GM13976 (cell line): ENCODE results near the gene DTX4.

ENCODE experiments used
- DNase-seq: peaks from one replicate; pipeline ENCODE4 v3.0.0; 2012; ENCODE audit warnings: low spot score
- in situ Hi-C: fragments of 300-500 bp; cut with MboI; formaldehyde crosslinking; loops from one replicate; pipeline ENCODE4 v1.12.0; 2022; ENCODE audit warnings: low sequenced_read_pairs, mixed read lengths, inconsistent platforms; ENCODE audit not compliant: unreplicated experiment
- TF ChIP-seq, protein P1 (sequence below): IDR thresholded peaks from 2 replicates; pipeline ENCODE4 v1.5.1; 2012; ENCODE audit warnings: borderline replicate concordance, mild to moderate bottlenecking; ENCODE audit not compliant: insufficient read depth; ENCODE audit errors: extremely low read depth, missing control alignments, control extremely low read depth

Gene DTX4

DNA sequence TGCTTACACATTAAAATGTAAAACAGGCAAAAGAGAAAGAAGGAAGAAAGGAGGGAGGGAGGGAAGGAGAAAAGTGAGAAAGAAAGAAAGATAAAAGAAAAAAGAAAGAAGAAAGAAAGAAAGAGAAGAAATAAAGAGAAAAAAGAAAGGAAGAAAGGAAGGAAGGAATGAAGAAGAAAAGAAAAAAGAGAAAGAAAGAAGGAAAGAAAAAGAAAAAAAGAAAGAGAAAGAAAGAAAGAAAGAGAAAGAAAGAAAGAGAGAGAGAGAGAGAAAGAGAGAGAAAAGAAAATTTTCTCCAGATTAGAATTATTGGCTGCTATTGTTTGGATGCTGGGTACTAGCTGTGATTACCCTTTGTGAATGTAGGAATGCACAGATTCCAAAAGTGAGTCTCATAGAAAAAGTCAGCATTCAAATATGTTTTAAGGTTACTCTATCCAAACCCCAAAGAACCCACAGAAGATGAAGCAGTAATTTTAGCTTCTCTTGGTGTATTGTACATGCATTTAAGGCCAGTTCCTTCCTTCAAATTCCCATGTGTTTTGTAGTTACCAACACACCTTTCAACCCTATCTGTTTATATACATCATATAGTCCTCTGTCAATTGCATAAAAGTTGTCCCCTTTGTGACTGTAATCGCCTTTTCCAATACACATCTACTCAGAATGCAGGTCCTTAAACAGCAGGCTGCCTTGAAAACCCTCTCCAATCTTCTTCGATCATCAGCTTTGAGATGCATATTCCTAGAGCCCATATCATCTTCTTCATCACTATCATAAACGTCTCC lies 30.1 kb upstream of the DTX4 start:
- TF ChIP-seq, protein P1, sequence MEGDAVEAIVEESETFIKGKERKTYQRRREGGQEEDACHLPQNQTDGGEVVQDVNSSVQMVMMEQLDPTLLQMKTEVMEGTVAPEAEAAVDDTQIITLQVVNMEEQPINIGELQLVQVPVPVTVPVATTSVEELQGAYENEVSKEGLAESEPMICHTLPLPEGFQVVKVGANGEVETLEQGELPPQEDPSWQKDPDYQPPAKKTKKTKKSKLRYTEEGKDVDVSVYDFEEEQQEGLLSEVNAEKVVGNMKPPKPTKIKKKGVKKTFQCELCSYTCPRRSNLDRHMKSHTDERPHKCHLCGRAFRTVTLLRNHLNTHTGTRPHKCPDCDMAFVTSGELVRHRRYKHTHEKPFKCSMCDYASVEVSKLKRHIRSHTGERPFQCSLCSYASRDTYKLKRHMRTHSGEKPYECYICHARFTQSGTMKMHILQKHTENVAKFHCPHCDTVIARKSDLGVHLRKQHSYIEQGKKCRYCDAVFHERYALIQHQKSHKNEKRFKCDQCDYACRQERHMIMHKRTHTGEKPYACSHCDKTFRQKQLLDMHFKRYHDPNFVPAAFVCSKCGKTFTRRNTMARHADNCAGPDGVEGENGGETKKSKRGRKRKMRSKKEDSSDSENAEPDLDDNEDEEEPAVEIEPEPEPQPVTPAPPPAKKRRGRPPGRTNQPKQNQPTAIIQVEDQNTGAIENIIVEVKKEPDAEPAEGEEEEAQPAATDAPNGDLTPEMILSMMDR = no peak
- in situ Hi-C loops = no loop called here
- no peak for DNase-seq

DNA sequence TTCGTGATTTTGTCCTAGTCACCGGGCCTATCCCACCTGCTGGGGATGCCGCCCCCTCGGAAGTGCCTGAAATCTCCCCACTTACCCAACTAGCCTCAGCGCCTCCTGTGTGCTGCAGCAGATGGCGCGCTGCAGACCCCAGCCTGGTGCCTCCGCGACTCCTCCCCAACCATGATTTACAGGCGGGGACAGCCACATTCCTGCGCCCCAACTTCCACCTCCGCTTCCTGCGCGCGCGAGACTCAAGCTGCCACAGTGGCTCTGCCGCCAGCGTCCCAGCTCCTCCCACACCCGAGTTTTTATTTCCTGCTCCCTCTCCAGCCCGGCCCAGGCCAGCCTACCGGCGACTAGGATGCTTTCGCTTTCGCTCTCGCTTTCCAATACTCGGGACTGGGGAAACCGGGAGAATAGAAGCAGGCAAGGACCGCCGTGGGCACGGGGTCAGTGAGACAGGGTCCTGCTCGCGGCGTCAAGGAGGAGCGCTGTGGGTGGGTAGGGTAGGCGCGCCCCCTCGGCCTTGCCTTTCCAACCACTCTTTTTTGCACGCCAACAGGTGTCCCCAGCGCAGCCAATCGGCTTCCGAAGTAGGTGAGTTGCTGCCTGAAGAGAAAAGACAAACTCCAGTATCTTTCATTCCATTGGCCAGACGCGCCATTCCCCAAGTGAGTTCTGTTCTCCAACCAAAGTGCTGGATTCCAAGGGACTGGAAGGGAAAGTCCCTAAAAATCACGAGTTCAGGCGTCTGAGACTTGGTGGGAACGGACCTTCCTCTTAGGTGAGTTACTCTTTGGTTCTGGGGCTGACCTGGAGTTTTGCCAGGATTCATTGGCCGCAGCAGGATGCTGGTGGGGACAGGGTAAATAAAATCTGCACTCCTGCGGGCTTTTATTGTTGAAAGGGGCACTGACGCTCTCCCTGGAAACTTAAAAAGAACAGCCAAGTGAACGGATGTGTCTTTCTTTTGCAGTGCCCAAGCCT lies 29.1 kb upstream of the DTX4 start, which contains the start of gene FAM111A:
FAM111A (plus strand) TSS at position 327 of the 978 bp plus-strand sequence. CDS start 6,017 bp downstream, outside the sequence.
- peak; percentile 86 for DNase-seq
- TF ChIP-seq, protein P1 = peak; percentile 62
- in situ Hi-C loops = no loop called here

DNA sequence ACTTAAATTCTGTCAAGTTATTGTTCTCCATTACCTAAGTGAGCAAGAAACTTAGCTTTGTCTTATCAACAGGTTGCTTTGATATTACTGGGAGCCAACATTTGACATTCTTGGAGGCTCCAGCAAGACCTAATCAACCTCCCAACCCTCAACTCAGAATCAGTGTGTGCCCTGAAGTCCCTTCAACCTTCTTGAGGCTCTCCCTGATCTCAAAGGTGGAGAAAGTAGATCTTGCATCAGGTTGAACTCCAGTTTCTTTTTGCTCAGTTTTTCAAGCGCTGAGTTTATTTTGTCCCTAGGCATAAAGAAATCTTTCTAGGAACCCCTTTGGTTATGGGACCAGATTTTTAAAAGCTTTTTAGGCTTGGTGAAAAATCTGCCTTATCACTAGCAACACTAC lies 27.8 kb upstream of the DTX4 start:
- DNase-seq = no peak
- TF ChIP-seq, protein P1 = no peak
- in situ Hi-C loops = no loop called here

DNA sequence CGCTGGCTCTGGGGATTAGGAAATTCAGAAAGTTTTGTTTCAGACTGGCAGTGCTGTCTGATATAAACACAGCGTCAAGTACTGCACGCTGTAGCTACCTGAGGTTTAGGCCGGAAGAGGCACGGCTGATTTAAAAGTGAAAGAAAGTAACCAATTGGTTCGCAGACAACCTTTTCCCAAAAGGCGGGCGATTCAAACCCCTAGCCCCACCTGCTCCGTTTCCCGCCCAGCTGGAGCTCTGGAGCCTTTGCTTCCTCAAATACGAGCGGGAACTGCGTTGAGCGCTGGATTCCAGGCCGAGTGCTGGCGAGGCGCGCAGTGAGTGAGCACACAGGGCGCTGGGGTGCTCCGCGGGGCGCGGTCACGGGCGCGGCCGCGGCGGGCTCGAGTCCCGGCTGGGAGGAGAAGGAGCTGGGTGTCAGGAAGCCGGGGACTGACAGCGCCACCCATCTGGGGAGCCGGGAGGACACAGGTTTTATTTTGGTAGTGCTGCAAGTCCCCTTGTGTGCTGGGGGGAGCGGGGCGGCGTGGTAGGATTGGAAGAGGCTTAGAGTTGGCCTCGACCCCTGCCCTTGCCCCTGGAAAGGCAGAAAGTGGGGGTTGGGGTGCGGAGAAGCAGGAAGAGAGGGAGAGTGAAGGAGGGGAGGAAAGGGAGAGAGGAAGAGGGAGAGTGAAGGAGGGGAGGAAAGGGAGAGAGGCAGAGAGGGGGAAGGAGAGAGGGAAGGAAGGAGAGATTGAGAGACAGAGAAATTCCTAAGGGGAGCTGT lies 27.2 kb upstream of the DTX4 start:
- in situ Hi-C loops = no loop called here
- TF ChIP-seq, protein P1 = peak; percentile 28
- DNase-seq = peak; percentile 88

DNA sequence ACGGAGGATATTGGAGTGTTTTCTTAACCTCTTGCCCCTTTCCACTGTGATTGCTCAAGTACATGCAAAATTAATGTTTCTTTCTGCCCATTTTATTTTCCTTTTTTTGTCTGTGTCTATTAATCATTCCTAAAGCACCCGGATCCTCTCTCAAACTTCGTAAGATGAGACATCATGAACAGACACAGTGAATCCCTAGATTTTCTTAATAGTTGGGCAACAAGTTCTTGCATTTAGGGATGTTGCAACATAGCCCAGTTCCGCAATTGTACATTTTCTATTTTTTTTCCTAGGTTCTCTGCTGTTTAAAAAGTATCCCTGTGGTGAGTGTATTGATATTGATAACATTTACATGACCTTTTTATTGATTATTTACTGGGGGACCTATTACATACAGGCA lies 26.4 kb upstream of the DTX4 start:
- in situ Hi-C loops = no loop called here
- no peak for DNase-seq
- TF ChIP-seq, protein P1 = no peak

DNA sequence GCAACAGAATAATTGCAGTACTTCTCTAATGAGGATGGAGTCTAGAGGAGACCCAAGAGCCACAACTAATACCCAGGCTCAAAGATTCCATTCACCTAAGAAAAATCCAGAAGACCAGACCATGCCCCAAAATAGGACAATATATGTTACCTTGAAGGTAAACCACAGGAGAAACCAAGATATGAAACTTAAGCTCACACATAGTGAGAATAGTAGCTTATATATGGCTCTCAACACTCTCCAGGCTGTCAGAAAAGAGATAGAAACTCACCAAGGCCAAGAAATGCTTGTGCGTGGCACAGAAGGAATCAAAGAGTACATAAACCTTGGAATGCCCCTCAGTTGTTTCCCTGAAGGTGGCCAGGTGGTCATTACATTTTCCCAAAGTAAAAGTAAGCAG lies 20.2 kb upstream of the DTX4 start:
- DNase-seq = no peak

More for the DNA sequence above, 20.2 kb upstream of the DTX4 start:
- in situ Hi-C loops = no loop called here
- TF ChIP-seq, protein P1 = no peak
